MM.1S (cell line): ENCODE data around the gene FAT4.

Source experiments
- CTCF ChIP-seq: fragments of 300-600 bp; sonication (generic); IDR thresholded peaks from 2 replicates; pipeline ENCODE4 v1.5.1; 2016; ENCODE audit warnings: antibody characterized with exemption, low read length, mixed read lengths
- EZH2 ChIP-seq: fragments of 300-600 bp; sonication (generic); optimal IDR thresholded peaks from 2 replicates; pipeline ENCODE3; 2017; ENCODE audit warnings: low read depth, mild to moderate bottlenecking, antibody characterized with exemption, low read length, mixed read lengths

DNA sequence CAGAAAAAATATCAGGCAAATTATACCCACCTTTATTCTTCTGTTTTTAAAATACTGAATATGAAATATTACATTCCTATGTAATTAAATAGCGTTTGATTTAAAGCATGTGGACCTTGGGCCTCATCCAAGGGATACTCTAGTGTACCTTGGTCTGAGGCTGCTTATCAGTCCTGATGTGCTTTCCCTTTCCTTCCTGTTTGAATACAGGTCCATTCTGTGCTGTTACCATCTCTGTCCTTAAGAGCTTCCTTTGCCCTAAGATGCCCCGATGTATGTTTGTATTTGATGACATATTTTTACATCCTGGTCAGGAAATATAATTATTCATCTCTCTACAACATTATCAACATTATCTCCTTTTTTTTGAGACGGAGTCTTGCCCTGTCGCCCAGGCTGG lies 24.1 kb downstream of the FAT4 start:
- TF ChIP-seq CTCF (no peak), EZH2 (no peak)
